ENCODE data around the gene SMIM38. TPM values are rescaled to one million over a fixed set of nuclear protein-coding genes. Genes with fewer than 3 reads are reported as not detected.
A peak's percentile ranks its signal among the peaks of the same experiment; 100 is the strongest.
"Not testable (repeated sequence)": the region's sequence is repeated elsewhere in the genome, so short reads cannot be mapped to it uniquely, and the experiment has no call there.

SMIM38 gene
- polyA plus RNA-seq, 1 donor: 0.52 TPM

DNA sequence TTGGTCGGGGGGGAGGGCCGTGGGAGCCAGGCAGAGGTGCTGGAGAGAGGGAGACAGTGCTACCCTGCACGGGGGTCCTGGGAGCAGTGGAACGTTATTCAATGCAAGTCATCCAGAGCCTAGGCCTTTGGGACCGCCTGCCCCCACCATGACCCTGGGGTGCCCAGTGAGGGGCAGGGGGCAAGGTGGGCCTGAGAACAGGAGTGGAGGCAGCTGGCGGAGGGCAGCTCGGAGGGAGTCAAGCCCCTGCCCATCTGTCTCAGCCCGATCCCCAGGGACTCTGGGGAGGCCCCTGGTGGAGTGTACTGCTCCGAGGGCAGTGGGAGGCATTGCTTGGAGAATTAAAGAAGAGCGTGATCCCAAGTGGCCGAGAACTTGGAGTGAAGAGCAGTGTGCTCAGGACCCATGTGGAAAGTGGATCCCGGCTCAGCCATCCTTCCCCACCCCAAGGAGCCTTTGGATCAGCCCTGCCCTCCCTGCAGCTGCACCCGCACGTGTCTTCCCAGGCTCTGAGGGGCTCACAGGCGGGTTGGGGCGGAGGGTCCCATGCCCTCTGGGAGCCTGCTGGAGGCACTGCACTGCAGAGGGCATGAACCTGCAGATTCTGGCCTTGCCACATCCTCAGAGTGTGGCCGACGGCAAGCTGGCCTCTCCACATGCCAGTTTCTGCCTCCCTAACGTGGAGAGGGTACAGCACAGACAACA is 34.0 kb upstream of the SMIM38 start:
- no peak for DNase-seq

DNA sequence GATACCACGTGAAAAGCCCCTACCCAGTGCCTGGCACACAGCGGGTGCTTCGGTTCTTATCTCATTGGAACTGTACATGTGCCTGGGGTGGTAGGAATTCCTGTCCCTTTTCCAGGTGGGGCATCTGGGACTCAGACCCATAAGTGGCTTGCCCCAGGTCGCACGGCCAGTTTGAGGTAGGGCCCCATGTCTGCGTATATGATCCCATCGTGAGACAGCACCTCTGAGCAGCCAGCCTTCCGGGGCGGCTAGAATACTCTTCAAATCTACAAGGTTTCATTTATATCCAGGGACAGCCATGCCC is 33.5 kb upstream of the SMIM38 start:
- DNase-seq: no peak

DNA sequence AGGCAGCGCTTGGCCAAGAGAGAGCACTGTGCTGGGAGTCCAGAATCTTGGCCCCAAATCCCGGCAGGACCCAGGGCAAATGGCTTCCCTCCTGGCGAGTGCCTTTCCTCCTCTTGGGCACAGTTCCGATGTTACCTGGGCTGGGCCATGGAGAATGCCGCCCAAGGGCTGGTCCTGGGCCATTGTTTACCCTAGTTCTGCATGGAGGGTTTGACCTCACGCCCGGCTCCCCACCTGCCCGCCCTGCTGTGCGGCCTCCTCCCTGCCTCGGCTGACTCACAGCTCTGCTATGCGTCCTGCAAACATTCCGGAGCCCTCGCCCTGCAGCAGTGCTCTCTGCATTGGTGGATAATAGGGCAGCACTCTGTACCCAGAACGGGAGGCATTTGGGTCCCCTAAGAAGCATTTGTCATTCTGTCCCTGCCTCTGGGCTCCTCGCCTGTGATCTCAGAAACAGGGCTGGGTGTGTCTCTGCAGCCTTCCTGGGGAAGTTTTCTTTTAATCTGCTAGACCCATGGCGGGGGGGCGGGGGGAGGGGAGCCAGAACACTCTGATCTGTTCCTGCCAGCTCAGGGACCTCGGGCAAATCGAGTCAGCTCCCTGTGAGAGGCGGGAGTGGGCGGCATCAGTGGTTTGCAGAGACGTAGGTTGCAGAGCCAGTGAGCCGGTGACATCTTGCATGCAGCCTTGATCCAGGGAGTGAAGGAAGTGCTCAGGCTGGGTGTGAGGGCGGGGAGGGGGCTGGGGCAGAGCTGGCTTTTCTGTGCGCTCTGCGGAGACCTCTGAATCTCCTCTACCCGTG is 32.9 kb upstream of the SMIM38 start:
- peak; percentile 67 for DNase-seq

DNA sequence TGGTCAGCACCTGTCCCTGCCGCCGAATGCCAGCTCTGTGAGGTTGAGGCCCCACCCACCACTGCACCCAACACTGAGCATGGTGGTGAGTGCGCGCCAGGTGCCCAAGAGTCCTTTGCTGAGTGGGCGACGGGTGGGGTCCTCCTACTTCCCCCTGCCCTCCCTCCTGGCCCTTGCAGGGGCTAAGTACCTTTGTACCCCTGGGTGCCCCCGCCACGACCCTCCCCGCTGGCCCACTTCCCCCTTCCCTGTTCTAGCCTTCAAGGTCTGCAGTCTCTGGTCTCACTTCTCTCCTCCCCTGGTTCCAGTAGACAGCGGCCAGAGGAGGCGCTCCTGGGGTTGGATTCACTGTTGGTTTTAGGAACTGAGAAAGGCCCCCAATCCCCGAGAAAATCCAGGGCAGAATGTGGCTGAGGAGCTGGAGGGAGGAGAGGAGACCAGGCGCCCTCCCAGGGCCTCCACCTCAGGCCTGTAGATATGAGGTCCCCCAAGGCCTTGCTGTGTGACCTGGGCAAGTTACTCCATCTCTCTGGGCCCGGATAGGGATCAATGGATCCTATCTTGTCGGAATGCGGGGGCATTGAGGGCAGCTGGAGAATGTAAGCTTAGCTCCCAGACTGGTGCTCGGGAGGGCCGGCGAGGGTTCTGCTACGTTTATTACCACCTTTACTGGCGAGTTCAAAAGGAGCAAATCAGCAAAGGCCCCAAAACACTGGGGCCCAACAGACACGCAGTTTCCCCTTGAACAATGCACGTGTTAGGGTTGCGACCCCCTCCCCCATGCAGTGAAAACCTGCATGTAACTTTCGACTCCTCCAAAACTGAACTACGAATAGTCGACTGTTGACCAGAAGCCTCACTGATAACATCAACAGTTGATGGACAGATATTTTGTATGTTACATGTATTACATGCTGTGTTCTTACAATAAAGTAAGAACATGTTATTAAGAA is 31.9 kb upstream of the SMIM38 start:
- DNase-seq: no peak

DNA sequence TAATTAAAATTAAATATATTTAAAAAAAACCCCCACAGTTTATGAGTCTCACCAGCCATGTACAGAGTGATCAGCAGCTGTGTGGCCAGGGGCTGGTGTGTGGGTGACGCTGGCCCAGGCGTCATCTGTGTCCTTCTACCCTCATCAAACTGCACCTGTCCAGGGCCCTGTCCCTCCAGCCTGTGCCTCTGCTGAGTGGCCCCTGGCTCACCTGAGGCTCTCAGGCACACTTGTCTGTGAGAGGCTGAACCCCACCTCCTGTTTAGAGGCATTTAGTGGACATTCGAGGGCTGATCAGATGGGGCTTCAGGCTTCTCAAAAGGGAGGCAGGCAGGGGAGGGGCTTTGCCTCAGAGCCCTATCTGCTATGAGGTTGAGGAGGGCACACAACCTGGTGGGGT is 29.9 kb upstream of the SMIM38 start:
- DNase-seq: no peak

DNA sequence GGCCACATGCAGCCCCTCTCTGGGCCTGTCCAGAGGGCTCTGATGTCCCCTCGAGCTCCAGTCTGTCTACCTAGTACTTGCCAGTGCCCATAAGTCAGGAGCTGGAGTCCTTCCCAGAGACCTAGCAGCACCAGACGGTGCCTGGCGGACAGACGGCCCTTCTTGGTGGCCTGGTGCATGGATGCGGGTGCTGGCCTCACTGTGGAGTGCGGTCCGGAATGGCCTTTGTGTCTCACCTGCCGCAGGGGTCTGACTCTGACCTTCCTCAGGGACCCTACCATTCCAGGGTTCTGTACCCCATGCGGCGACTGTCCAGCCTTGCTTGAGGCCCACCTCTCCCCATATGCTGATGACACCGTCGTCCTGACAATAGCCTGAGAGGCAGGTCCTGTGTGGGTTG is 29.4 kb upstream of the SMIM38 start:
- no peak for DNase-seq

DNA sequence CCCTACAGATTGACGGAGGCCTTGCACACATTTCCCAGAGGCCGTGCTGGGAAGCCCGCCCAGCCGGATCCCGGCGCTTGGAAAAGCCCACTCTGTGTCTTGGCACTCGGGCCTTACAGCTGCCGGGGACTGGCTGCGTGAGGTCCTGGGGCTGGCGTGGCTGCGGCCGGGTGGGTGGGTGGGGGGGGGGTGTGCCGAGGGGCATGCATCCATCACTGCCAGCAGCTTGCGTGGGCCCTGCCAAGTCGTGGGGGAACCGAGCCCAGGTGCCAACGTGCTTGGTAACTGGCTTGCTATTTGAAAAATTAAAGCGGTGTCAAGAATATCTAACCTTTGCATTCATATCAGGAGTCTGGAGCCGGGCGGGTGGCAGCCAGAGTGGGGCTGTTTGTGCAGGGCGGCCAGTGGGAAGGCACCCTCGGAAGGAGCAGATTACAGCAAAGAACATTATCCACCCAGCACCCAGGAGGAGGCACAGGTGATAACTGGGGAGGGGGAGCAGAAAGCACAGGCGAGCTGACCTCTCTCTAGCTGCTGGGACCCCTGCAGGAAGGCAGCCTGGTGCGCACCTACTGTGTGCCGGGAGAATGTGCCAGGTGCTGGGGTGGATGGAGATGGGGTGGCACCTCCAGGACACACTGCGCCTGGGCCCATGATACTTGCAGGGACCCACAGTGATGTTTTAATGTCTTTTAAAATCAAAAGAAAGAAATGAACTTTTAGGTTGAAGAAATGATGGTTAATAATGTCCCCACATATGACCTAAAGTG is 28.5 kb upstream of the SMIM38 start:
- DNase-seq: no peak

DNA sequence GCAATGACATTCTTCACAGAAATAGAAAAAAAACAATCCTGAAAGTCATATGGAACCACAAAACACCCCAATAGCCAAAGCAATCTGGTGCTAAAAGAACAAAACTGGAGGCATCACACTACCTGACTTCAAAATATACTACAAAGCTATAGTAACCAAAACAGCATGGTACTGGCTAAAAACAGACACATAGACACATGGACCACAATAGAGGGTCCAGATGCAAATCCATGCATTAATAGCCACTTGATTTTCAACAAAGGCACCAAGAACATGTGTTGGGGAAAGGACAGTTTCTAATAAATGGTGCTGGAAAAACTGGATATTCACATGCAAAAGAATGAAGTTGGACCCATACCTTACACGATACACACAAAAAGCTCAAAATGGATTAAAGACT is 27.9 kb upstream of the SMIM38 start:
- no peak for DNase-seq

DNA sequence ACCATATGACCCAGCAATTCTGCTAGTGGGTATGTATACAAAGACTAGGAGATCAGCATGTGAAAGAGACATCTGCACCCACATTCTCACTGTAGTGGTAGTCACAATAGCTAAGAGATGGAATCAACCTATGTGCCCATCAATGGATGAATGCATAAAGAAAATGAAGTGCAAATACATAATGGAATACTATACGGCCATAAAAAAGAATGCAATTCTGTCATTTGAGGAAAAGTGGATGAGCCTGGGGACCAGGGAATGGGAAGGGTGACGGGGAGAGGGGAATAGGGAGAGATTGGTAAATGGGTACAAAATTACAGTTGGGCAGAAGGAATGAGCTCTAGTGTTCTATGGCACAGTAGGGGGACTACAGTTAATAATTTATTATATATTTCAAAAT is 26.7 kb upstream of the SMIM38 start:
- DNase-seq: no peak

DNA sequence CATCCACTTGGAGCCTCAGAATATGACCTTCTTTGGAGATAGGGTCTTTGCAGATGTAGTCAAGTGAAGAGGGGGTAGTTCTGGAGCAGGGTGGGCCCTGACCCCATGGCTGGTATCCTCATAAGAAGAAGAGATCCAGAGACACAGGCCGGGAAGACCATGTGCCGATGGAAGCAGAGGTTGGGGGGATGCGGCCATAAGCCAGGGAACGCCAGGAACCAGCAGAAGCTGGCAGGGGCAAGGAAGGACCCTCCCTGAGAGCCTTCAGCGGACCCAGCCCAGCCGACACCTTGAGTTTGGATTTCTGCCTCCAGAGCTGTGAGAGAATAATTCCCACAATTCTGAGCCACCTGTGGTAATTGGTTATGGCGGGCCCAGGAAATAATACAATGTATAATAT is 26.1 kb upstream of the SMIM38 start:
- no peak for DNase-seq

DNA sequence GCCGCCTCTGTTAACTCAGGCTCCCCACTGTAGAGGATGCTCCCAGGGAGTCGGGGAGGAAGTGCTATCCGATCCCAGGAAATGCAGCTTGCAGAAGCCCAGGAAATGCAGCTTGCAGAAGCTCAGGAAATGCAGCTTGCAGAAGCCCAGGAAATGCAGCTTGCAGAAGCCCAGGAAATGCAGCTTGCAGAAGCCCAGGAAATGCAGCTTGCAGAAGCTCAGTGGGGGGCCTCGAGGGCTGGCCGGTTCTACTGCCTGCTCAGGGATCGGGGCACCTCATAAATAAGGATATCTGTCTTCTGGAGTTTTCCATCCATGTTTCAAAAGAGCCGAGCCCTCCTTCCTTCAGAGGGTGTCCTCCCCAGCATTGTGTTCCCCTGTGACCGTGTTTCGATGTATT is 25.1 kb upstream of the SMIM38 start:
- no peak for DNase-seq

DNA sequence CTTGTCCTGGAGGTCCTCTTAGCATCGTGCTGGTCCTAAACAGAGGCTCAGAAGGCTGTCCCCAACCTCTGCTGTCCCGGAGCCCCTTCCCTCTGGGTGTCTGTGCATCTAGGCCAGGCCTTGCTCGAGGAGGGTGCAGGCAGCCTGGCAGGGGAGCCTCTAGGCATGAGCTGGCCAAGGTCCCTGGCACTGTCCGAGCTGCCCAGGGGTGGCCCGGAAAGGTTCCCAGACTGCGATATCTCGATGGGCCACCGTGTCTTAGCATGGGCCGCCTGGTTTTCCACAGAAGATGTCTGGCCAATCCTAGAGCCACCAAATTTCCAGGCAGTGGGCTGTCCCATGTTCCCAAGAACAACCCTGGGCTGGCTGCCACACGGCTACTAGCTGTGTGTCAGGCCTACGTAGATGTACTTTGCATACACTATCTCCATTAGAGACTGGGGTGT is 24.6 kb upstream of the SMIM38 start:
- no peak for DNase-seq

DNA sequence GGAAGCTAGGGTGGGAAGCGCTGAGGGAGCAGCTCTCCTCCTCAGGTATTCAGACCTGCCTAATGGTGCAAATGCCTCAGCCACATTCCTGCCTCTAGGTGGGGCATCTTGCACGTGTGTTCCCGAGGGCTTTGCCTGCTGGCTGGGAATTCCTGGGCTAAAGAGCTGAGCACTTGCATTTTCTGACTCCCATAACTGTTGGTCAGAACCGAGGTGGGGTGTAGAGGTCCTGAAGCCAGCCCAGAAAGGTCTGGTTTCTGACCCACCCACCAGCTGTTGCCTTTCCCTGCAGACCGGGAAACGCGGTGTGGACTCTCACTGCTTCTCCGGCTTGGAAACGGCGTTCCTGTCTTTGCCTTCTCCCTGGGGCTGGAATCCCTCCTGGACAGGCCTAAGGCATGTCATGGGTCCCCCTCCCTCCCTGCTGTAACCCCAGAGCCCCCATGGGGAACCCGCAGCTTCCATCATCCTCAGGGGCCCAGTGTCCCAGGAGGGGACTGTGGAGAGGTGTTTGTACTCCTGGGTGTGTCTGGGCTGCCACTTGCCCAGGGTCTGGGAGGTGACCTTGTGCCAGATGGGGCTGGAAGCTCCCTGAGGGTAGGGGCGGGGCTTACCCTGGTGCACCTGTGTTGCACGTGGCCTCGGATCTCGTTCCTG is 24.0 kb upstream of the SMIM38 start:
- DNase-seq: peak; percentile 93

DNA sequence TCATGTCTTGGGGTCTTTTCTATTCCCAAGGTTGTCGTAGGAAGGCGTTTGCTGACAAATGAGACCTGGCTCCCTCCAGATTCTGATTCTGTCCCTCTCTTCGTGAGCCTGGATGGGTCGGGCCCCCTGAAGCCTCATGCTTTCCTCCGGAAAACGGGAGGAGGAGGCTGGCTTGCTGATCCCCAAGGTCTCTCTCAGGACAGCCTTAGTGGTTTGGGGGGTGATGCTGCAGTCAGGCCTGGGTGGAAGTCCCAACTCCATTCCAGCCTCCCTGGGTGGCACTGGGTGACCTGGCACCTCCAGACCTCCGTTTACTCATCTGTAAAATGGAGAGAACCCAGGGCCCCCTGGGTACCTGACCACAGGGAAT is 23.4 kb upstream of the SMIM38 start:
- no peak for DNase-seq

DNA sequence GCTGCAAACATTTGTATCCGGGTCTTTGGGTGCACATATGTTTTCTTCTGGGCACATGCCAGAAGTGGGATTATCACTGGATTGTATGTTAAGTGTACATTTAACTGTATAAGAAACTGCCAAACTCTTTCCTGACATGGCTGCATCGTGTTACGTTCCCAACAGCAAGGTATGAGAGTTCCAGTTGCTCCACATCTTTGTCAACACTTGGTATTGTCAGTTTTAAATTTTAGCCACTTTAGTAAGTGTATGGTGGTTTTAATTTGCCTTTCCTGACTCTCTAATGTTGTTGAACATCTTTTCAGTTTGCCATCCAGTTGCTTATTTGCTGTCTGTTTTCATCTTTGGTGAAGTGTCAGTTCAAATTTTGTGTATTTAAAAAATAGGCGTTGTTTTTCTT is 22.5 kb upstream of the SMIM38 start:
- DNase-seq: no peak

DNA sequence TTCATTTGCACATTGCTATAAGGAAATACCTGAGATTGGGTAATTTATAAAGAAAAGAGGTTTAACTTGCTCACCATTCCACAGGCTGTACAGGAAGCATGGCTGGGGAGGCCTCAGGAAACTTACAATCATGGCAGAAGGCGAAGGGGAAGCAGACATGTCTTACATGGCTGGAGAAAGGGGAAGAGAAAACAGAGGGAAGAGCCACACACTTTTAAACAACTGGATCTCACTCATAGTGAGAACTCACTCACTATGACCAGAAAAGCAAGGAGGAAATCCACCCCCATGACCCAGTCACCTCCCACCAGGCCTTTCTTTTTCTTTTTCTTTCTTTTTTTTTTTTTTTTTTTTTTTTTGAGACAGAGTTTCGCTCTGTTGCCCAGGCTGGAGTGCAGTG is 21.6 kb upstream of the SMIM38 start:
- not testable (repeated sequence) for DNase-seq

DNA sequence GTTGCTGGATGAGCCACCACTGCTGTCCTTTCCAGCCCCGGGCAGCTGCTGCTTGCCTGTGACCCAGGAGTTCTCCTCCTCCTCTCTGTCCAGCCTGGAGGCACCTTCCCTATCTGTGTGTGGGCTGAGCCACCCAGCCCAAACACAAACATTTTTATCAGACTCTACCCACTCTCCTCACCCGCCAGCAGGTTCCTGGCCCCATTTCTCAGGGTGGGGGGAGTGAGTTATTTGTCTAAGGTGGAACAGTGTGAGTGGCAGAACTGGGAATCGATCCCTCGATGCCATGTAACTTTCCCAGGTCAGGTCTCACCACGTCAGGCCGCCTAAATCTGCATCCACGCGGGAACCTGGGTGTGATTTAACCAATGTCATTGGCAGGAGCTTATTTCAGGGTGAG is 20.8 kb upstream of the SMIM38 start:
- no peak for DNase-seq

DNA sequence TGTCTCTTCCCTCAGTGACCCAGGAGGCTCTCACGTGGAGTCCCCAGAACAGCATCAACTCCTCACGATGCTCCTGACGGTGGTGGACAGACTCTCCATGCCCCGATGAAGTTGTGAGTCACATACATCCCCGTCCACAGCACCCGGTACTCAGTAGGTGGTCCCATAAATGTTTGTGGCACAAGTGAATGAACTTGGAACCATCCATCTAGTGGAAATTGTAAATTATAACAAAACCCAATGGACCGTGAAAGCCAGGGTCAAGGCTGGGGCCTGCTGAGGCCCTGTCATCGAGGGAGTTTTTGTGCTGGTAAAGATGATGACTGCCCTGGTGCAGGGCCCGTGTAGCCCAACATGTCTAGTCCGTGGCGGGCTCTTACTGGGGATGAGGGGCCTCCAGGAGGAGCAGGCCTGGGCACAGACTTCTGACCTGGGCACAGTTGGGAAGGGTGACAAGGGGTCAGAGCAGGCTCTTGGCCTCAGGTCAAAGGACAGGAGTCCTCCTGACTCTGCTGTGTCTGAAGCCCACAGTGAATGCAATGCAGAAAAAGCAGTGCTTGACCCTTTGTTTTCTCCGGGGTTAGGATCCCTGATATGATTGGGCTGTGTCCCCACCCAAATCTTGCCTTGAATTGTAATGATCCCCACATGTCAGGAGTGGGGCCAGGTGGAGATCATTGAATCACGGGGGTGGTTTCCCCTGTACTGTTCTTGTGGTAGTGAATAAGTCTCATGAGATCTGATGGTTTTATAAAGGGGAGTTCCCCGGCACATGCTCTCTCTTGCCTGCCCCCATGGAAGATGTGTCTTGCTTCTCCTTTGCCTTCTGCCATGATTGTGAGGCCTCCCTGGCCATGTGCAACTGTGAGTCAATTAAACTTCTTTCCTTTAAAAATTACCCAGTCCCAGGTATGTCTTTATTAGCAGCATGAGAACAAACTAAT is 20.0 kb upstream of the SMIM38 start:
- no peak for DNase-seq

DNA sequence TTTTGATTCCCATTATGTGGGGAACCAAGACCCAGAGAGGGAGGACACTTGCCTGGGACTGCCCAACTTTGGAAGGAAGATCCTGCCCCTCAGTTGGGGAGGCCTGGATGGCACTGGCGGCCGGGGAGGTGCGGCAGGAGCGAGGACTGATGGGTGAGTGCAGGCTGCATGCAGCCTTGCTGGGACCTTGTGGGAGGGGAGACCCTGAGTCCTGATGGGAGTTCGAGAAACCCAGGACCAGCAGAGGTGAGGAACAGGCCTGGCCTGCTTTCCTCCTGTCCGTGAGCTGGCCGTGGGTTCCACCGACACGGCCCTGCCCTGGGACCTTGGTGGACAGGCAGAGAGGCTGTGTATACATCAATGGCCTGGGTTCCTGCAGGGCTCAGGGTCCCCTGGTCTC is 19.3 kb upstream of the SMIM38 start:
- DNase-seq: no peak

DNA sequence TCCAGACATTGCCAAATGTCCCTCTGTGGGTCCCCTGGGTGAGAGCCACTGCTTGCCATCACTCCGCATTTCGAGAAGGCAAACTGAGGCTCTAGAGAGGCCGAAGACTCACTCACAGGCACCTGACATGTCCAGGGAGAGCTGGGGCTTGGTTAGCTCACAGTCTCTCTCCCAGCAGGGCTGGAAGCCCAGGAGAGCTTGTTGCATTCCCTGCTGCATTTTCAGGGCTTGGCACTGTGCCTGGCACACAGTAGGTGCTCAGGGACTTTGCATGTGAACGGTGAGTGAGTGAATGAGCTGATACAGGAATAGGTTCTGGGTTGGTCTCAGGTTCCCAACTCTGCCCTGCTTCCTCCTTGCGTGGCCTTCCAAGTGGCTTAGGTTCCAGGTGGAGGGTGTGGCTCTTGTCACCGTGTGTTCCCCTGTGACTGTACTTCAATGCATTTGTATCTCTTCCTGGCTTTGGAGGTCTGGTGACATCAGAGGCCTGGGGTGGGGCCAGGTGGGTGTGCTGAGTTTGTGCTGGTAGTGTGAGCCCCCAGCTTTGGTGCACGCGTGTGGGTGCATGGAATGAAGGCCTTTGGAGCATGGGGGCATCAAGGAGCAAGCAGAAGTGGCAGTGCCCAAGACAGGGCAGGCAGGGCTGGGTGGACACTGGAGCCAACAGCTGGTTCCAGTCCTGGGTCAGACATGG is 18.4 kb upstream of the SMIM38 start:
- DNase-seq: no peak

All from left kidney (tissue), 2 donors.